ENCODE measurements around the gene IL22RA2. TPM values are rescaled to one million over a fixed set of nuclear protein-coding genes. Genes with fewer than 3 reads are reported as not detected.

IL22RA2 gene
- total RNA-seq, 1 experiment from 2014 or later: not detected

GRCh38 chr6:137175157-137175867 lies 1.9 kb upstream of the IL22RA2 start:
- DNase-seq: no peak
- intact Hi-C loops (cut with micrococcal nuclease; ENCODE audit: unreplicated experiment): no loop called here
- no TSS peak for BruUV-seq (replicated peaks)
- Mint-ChIP-seq H3K9me3 (ENCODE audit: low read depth, unreplicated experiment) (peaks cover 5% of the 10 kb centered on the region), H3K27ac (ENCODE audit: unreplicated experiment) (no peak overlapping the region), H3K4me3 (ENCODE audit: low read depth, unreplicated experiment) (no peak overlapping the region), H3K36me3 (ENCODE audit: insufficient read depth, unreplicated experiment) (no peaks in the 10 kb centered on the region), H3K27me3 (ENCODE audit: unreplicated experiment) (peaks cover 15% of the 10 kb centered on the region), H3K4me1 (ENCODE audit: low read depth, unreplicated experiment) (no peaks in the 10 kb centered on the region)
- CTCF ChIA-PET: no interaction called here
- TF ChIP-seq, protein P1, sequence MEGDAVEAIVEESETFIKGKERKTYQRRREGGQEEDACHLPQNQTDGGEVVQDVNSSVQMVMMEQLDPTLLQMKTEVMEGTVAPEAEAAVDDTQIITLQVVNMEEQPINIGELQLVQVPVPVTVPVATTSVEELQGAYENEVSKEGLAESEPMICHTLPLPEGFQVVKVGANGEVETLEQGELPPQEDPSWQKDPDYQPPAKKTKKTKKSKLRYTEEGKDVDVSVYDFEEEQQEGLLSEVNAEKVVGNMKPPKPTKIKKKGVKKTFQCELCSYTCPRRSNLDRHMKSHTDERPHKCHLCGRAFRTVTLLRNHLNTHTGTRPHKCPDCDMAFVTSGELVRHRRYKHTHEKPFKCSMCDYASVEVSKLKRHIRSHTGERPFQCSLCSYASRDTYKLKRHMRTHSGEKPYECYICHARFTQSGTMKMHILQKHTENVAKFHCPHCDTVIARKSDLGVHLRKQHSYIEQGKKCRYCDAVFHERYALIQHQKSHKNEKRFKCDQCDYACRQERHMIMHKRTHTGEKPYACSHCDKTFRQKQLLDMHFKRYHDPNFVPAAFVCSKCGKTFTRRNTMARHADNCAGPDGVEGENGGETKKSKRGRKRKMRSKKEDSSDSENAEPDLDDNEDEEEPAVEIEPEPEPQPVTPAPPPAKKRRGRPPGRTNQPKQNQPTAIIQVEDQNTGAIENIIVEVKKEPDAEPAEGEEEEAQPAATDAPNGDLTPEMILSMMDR (IDR thresholded peaks at IDR 0.05; ENCODE audit: unreplicated experiment): no peak

- no TSS peak for BruUV-seq (replicated peaks)
- Mint-ChIP-seq H3K4me3 (ENCODE audit: low read depth, unreplicated experiment) (no peak overlapping the region), H3K27ac (ENCODE audit: unreplicated experiment) (no peak overlapping the region), H3K9me3 (ENCODE audit: low read depth, unreplicated experiment) (no peaks in the 10 kb centered on the region), H3K36me3 (ENCODE audit: insufficient read depth, unreplicated experiment) (no peaks in the 10 kb centered on the region), H3K27me3 (ENCODE audit: unreplicated experiment) (peaks cover 13% of the 10 kb centered on the region), H3K4me1 (ENCODE audit: low read depth, unreplicated experiment) (no peaks in the 10 kb centered on the region)
- intact Hi-C loops (cut with micrococcal nuclease; ENCODE audit: unreplicated experiment): no loop called here
- CTCF ChIA-PET: no interaction called here
- no peak for DNase-seq
- TF ChIP-seq, protein P1 (IDR thresholded peaks at IDR 0.05; ENCODE audit: unreplicated experiment): no peak
Measured at GRCh38 chr6:137172734-137173431, 561 bp downstream of the IL22RA2 start.

GRCh38 chr6:137171824-137172733 lies 1.4 kb downstream of the IL22RA2 start:
- no TSS peak for BruUV-seq (replicated peaks)
- TF ChIP-seq, protein P1 (IDR thresholded peaks at IDR 0.05; ENCODE audit: unreplicated experiment): no peak
- Mint-ChIP-seq H3K4me3 (ENCODE audit: low read depth, unreplicated experiment) (no peak overlapping the region), H3K27ac (ENCODE audit: unreplicated experiment) (no peak overlapping the region), H3K27me3 (ENCODE audit: unreplicated experiment) (peaks cover 13% of the 10 kb centered on the region), H3K4me1 (ENCODE audit: low read depth, unreplicated experiment) (no peaks in the 10 kb centered on the region), H3K36me3 (ENCODE audit: insufficient read depth, unreplicated experiment) (no peaks in the 10 kb centered on the region), H3K9me3 (ENCODE audit: low read depth, unreplicated experiment) (no peaks in the 10 kb centered on the region)
- no peak for DNase-seq
- CTCF ChIA-PET: no interaction called here
- intact Hi-C loops (cut with micrococcal nuclease; ENCODE audit: unreplicated experiment): no loop called here

DNA sequence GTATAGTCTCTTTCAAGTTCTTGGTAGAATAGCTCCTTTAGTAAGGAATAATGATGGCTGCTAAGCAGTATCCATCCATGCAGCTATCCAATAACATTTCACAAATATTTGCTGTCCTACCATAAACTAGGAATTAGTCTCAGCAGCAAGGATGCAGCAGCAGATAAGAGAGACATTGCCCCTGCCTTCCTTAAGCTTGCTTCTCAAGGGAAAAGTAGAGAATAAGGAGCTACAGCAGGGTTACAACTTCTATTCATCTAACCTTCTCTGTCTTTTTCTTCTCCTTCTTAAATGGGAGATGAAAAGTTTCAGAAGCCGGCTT lies 2.4 kb downstream of the IL22RA2 start:
- TF ChIP-seq, protein P1 (IDR thresholded peaks at IDR 0.05; ENCODE audit: unreplicated experiment): no peak
- BruUV-seq (replicated peaks): no TSS peak
- H3K27me3 Mint-ChIP-seq (ENCODE audit: unreplicated experiment): peaks cover 13% of the 10 kb centered on the region
- H3K27ac Mint-ChIP-seq (ENCODE audit: unreplicated experiment): no peak overlapping the region
- DNase-seq: no peak
- H3K36me3 Mint-ChIP-seq (ENCODE audit: insufficient read depth, unreplicated experiment): no peaks in the 10 kb centered on the region
- intact Hi-C loops (cut with micrococcal nuclease; ENCODE audit: unreplicated experiment): no loop called here
- no peaks in the 10 kb centered on the region for H3K9me3 Mint-ChIP-seq (ENCODE audit: low read depth, unreplicated experiment)
- CTCF ChIA-PET: no interaction called here
- no peak overlapping the region for H3K4me3 Mint-ChIP-seq (ENCODE audit: low read depth, unreplicated experiment)
- H3K4me1 Mint-ChIP-seq (ENCODE audit: low read depth, unreplicated experiment): no peaks in the 10 kb centered on the region
